Activated CD4-positive, alpha-beta T cell treated with anti-CD3 and anti-CD28 coated beads, Interleukin-2, amount 50 U/mL, for 4 hours (primary cell): Measurements from ENCODE around the gene PLEKHH2.
A peak's percentile ranks its signal among the peaks of the same experiment; 100 is the strongest.

Experiments
- DNase-seq, 2 experiments: peaks; one replicate each; pipeline ENCODE4 v3.0.0-alpha.2; 2020

PLEKHH2 gene

GRCh38 chr2:43764086-43764705, 127.1 kb downstream of the PLEKHH2 start:
- no peak for DNase-seq

GRCh38 chr2:43766006-43766405, 128.9 kb downstream of the PLEKHH2 start:
- DNase-seq: no peak

- DNase-seq: peak; percentile 69 to 70
These were observed 137.0 kb downstream of the PLEKHH2 start, which contains the start of gene DYNC2LI1 for GRCh38 chr2:43773876-43774613. DYNC2LI1 (plus strand) TSS chr2:43774039; CDS start chr2:43774139, 100 bp downstream.

GRCh38 chr2:43774617-43775016, 137.6 kb downstream of the PLEKHH2 start:
- DNase-seq: no peak

- DNase-seq: no peak
These were observed 139.3 kb downstream of the PLEKHH2 start for GRCh38 chr2:43776324-43776723.

- DNase-seq: no peak
These were observed 140.4 kb downstream of the PLEKHH2 start for GRCh38 chr2:43777306-43777926.

- DNase-seq: no peak
These were observed 141.2 kb downstream of the PLEKHH2 start for GRCh38 chr2:43778233-43778632.

- DNase-seq: no peak
These were observed 150.8 kb downstream of the PLEKHH2 start for GRCh38 chr2:43787895-43788294.

- no peak for DNase-seq
These were observed 151.6 kb downstream of the PLEKHH2 start for GRCh38 chr2:43788646-43789045.

- DNase-seq: no peak
These were observed 153.1 kb downstream of the PLEKHH2 start for GRCh38 chr2:43790147-43790546.

- DNase-seq: no peak
These were observed 154.1 kb downstream of the PLEKHH2 start for GRCh38 chr2:43791035-43791765.

- DNase-seq: no peak
These were observed 155.6 kb downstream of the PLEKHH2 start for GRCh38 chr2:43792653-43793052.

- no peak for DNase-seq
These were observed 157.9 kb downstream of the PLEKHH2 start for GRCh38 chr2:43794956-43795355.

- DNase-seq: no peak
These were observed 159.1 kb downstream of the PLEKHH2 start for GRCh38 chr2:43796206-43796605.

- no peak for DNase-seq
These were observed 161.2 kb downstream of the PLEKHH2 start for GRCh38 chr2:43798300-43798699.

GRCh38 chr2:43800894-43801293, 163.8 kb downstream of the PLEKHH2 start:
- DNase-seq: no peak

- DNase-seq: no peak
These were observed 165.1 kb downstream of the PLEKHH2 start for GRCh38 chr2:43802135-43802534.

GRCh38 chr2:43803113-43803512, 166.1 kb downstream of the PLEKHH2 start:
- no peak for DNase-seq

- no peak for DNase-seq
These were observed 169.6 kb downstream of the PLEKHH2 start for GRCh38 chr2:43806719-43807031.

- no peak for DNase-seq
These were observed 173.4 kb downstream of the PLEKHH2 start for GRCh38 chr2:43810452-43810851.

GRCh38 chr2:43810888-43811287, 173.8 kb downstream of the PLEKHH2 start:
- DNase-seq: no peak

- DNase-seq: no peak
These were observed 174.9 kb downstream of the PLEKHH2 start for GRCh38 chr2:43812006-43812405.

GRCh38 chr2:43812947-43813346, 175.9 kb downstream of the PLEKHH2 start:
- DNase-seq: no peak

GRCh38 chr2:43814711-43815110, 177.7 kb downstream of the PLEKHH2 start:
- no peak for DNase-seq
